Thymus (tissue), 11 donors: ENCODE data around the gene MED8. TPM values are rescaled to one million over a fixed set of nuclear protein-coding genes. Genes with fewer than 3 reads are reported as not detected.

Experiments
- DNase-seq, 9 donors: peaks; one replicate each; pipeline ENCODE4 v3.0.0-alpha.2; 2013; ENCODE audit warnings: low spot score in 9 of 9, low read depth in 6 of 9, missing footprints in 1 of 9
- H3K27ac ChIP-seq, 2 donors: one replicate each; pipeline ENCODE4 v1.5.1; 2013; ENCODE audit warnings: control low read depth in 1 of 2, low read depth in 1 of 2, low read length in 1 of 2, mild to moderate bottlenecking in 1 of 2, moderate library complexity in 1 of 2
- H3K27me3 ChIP-seq, 2 donors: one replicate each; pipeline ENCODE4 v1.5.1; 2013; ENCODE audit warnings: low read length in 1 of 2; ENCODE audit not compliant: control insufficient read depth in 2 of 2, insufficient read depth in 1 of 2
- H3K36me3 ChIP-seq, 2 donors: one replicate each; pipeline ENCODE4 v1.5.1; 2013; ENCODE audit warnings: low read length in 1 of 2, mild to moderate bottlenecking in 1 of 2, moderate library complexity in 1 of 2; ENCODE audit not compliant: control insufficient read depth in 2 of 2, insufficient read depth in 2 of 2
- H3K4me1 ChIP-seq, 2 donors: one replicate each; pipeline ENCODE4 v1.5.1; 2013; ENCODE audit warnings: low read length in 2 of 2; ENCODE audit not compliant: control insufficient read depth in 2 of 2, insufficient read depth in 2 of 2
- H3K4me3 ChIP-seq, 2 donors: one replicate each; pipeline ENCODE4 v1.5.1; 2013; ENCODE audit warnings: low read length in 2 of 2, control low read depth in 1 of 2, mild to moderate bottlenecking in 1 of 2
- H3K9me3 ChIP-seq, 2 donors: one replicate each; pipeline ENCODE4 v1.5.1; 2013; ENCODE audit warnings: low read length in 1 of 2, mild to moderate bottlenecking in 1 of 2; ENCODE audit not compliant: control insufficient read depth in 2 of 2, insufficient read depth in 1 of 2
- WGBS: extraction: QIAGEN DNeasy Blood & Tissue Kit; methylation state at CpG from one replicate; pipeline ENCODE4 v1.1.7; 2013; 5-methylcytosine and 5-hydroxymethylcytosine counted together
- polyA plus RNA-seq: library from polyadenylated mRNA; stranded (reverse); fragments of 200-250 nt; gene quantifications from one replicate; pipeline ENCODE4 v1.2.3, GENCODE V29; 2013
- total RNA-seq: library from RNA; stranded (reverse); fragments of 120-200 nt; gene quantifications from one replicate; pipeline ENCODE4 v1.2.4, GENCODE V29; 2013
- donor health status: healthy.

The MED8 gene
- total and polyA plus RNA-seq, 2 donors, result 25.2 to 32.3 TPM

DNA sequence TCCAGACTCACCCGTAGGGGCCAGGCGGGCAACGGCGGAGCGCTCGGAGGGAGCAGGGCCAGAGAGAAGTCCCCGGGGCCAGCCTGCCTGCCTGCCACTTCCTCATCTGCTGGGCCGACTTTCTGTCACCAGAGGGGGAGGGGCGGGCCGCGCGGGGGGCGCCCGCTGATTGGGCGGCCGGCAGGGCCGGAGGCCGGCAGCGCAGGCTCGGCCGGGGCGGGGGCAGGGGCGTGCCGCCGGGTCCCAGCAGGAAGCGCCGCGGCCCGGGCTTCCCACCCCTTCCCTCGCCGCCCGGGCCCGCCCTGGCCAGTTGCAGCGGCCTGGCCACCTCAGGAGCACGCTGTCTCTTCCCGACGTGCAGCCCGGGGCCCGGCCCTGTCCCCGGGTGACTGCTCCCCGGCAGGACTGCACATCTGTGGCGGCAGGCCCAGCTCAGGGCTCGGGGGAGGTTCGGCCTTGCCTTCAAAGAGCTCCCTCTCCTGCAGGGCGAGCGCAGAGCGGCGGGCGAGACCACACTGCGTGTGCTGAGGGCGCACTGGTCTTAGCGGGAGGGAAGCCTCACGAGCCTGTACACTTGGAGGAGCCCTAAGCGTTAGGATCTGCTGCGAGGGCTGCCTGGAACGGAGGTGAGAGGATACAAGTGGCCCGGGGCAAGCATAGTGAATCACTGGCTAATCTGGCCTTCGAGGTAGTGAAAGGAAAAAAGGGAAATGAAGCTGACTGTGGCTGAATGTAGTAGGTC, 21.5 kb downstream of the MED8 start, which contains the start of gene ELOVL1:
TSS of gene ELOVL1 (minus strand) at position 108 of the 742 bp plus-strand sequence. CDS start 2,402 bp downstream, outside the sequence.
- under 1% methylated on average over 56 of the region's 58 CpGs for WGBS
- Histone ChIP-seq H3K36me3 (peaks cover 22 to 28% of the 10 kb centered on the region in 2 donors), H3K27ac (peak within 1 kb of the TSS; percentile 70 to 89), H3K4me3 (peak within 1 kb of the TSS; percentile 61 to 74), H3K9me3 (peaks cover 0 to 6% of the 10 kb centered on the region in 2 donors), H3K27me3 (no peaks in the 10 kb centered on the region), H3K4me1 (peaks cover 11 to 24% of the 10 kb centered on the region in 2 donors)
- DNase-seq, result peak in 7 of 9 donors; percentile 36 to 84 (median 65)

DNA sequence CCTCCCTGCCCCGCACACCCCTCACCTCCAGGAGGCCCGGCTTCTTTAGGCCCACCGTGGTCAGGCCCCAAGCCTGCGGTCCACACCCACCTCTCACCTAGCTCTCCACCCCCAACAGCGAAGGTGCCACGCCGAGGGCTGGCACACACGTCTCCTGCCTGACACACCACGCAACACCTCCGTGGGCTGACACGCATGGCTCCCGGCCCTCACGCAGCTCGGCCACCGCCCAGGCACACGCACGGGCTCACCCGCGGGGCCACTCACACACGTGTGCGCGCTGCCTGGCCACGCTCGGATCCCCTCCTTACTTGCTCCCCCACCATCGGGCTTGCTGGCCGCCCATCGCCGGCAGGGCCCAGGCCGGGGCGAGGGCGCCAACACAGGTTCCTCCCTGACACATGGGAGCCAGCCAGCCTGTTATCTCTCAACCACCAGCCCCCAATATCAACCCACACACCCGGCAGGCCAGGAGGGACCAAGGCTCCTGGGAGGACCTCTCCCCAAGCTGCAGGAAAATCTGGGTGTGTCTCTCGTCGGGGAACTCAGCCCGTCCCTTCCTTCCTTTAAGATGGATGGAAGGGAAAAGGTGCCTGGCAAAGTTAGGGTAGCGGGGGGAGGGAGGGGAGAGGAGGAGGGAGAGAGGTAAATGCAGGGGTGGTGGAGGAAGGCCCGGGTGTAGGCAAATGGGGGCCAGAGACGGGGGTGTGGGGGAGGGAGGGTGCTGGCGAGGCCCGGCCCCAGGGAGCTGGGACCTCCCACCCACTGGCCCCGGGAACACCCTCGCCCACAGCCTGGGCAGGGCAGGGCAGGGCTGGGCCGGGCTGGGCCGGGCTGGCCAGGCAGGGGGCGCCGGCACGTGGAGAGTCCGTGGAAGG, 22.3 kb downstream of the MED8 start:
- Histone ChIP-seq H3K36me3 (peaks cover 30 to 33% of the 10 kb centered on the region in 2 donors), H3K27ac (peak overlapping the region in 1 of 2 donors; percentile 81), H3K4me1 (peaks cover 11 to 24% of the 10 kb centered on the region in 2 donors), H3K27me3 (no peaks in the 10 kb centered on the region), H3K9me3 (peaks cover 0 to 6% of the 10 kb centered on the region in 2 donors), H3K4me3 (peak overlapping the region; percentile 61 to 74)
- WGBS, result 6% methylated on average over 48 of the region's 48 CpGs
- DNase-seq, result peak in 4 of 9 donors; percentile 18 to 41 (median 20)

DNA sequence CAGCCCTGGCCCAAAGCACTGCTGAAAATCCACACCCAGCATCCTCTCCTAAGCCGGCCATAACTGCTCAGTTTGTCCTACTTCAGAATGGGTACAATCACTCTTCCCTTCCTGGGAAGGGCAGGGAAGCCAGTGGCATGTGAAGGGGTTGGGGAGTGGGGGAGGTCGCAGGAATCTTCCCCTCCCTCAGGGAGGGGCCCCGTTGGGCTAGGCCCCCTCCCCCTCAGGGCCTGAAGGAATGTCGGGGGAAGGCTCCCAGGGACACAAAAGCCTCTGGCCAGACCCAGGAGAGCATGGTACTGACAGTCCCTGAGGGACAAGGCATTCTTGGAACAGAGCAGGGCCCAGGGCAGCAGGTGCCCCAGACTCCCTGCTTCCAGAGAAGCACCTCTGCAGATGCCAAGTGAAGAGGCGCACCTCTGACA, 23.0 kb downstream of the MED8 start:
- WGBS, result 62% methylated on average over 5 of the region's 5 CpGs
- no peak for DNase-seq
- H3K4me1 ChIP-seq, result peaks cover 11 to 24% of the 10 kb centered on the region in 2 donors

DNA sequence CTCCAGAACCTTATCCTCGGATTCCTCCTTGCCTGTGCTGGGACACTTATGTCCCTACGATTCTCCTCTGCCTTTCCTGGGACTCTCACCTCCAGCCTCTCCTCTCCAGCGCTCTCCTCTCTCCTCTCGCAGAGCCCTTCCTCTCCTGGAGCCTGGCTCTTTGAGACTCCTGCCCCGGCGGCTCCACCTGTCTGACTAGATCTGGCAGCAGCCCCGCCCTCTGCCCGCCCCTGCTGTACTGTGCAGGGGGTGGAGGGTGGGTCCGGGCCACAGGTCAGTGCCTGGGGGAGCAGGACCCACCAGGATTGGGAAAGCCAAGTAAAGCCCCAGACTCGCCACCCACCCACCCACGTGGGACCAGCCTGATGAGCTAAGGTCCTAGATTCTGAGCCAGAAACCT, 23.4 kb downstream of the MED8 start:
- peaks cover 0 to 6% of the 10 kb centered on the region in 2 donors for H3K9me3 ChIP-seq
- H3K4me3 ChIP-seq, result peak overlapping the region in 1 of 2 donors; percentile 74
- no peaks in the 10 kb centered on the region for H3K27me3 ChIP-seq
- peaks cover 11 to 25% of the 10 kb centered on the region in 2 donors for H3K4me1 ChIP-seq
- WGBS, result 91% methylated on average over 11 of the region's 11 CpGs
- no peak overlapping the region for H3K27ac ChIP-seq
- peaks cover 35 to 40% of the 10 kb centered on the region in 2 donors for H3K36me3 ChIP-seq
- DNase-seq, result no peak

More for the DNA sequence above, 23.0 kb downstream of the MED8 start:
- peaks cover 36% of the 10 kb centered on the region in 2 donors for H3K36me3 ChIP-seq
- H3K27ac ChIP-seq, result no peak overlapping the region
- H3K4me3 ChIP-seq, result peak overlapping the region; percentile 61 to 74
- H3K27me3 ChIP-seq, result no peaks in the 10 kb centered on the region
- peaks cover 0 to 6% of the 10 kb centered on the region in 2 donors for H3K9me3 ChIP-seq

DNA sequence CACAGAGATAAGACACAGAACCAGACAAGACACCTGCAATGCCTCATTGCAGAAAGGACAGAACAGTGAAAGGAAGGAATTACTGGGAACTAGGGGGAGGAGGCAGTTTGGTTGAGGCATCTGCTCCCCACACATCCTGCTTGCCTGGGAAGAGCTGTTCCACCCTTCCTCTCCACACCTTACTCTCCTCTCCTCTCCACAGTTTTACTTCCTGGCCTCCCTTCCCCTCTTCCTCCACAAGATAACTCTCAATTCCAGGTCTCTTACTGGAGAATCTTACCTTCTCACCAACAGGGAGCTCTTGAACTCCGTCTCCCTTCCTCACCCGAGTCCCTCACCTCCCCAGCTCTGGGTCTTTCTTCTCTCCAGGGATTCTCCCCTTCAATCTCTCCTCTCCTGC, 23.9 kb downstream of the MED8 start:
- peaks cover 39 to 45% of the 10 kb centered on the region in 2 donors for H3K36me3 ChIP-seq
- H3K27ac ChIP-seq, result no peak overlapping the region
- no peak for DNase-seq
- WGBS, result 96% methylated on average over 2 of the region's 2 CpGs
- H3K9me3 ChIP-seq, result peaks cover 0 to 6% of the 10 kb centered on the region in 2 donors
- H3K27me3 ChIP-seq, result no peaks in the 10 kb centered on the region
- H3K4me1 ChIP-seq, result peaks cover 11 to 30% of the 10 kb centered on the region in 2 donors
- H3K4me3 ChIP-seq, result no peak overlapping the region

DNA sequence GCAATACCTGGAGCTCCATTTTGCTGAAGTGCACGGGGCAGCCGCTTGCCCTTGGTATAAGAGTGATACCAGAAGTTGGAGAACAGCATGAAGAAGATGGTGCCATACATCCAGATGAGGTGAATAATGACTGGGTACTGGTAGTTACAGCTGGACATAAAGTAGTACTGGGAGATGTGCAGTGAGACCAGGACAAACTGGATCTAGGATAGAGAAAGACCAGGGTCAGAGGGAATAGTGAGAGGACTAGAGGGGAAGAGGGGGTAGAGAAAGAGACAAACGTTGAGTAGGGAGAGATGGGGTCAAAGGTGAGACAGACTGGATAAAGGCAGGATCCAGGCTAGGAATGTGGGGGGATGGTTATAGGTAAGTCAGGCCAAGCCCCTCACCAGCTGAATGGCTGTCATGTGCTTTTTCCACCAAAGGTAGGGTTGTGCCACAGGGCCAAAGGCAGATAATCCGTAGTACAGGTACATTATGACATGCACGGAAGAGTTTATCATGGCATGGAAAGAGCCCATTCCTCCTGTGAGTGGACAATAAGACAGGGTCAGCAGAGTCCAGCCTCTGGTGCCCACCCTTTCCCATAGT, 25.6 kb downstream of the MED8 start:
- Histone ChIP-seq H3K36me3 (peaks cover 44 to 53% of the 10 kb centered on the region in 2 donors), H3K4me3 (no peak overlapping the region), H3K27ac (no peak overlapping the region), H3K4me1 (peaks cover 23 to 46% of the 10 kb centered on the region in 2 donors), H3K27me3 (no peaks in the 10 kb centered on the region), H3K9me3 (peaks cover 0 to 6% of the 10 kb centered on the region in 2 donors)
- no peak for DNase-seq
- 94% methylated on average over 5 of the region's 5 CpGs for WGBS

DNA sequence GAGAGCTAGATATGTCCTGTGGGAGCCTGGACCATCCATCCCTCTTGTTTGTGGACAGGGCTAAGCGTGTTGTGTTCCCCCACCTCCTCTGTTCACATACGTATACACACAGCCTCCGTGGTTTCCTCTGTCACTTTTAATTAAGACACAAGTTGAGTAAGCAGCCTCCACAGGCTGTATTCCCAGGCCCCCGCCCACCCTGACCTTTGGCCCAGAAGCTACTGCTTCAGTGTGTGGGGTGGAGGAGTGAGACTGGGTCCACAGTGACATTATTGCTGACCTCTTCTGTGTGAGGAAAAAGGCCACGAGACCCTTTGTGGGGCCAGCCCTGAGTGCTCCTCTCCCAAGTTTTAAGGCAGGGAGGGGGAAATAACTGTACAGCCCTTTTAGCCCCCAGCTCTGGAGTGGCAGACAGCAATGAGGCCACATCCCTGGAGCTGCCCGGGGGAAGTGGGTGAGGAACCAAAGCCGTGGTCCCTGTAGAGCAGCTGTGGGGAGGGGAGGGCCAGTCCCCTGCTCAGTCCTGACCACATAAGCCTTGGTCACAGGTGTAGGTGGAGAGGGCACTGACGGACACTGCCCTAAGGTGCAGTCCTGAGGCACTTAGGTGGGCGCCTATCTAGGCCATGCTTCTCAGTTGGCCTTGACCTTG, 26.2 kb downstream of the MED8 start:
- H3K27ac ChIP-seq, result no peak overlapping the region
- no peak overlapping the region for H3K4me3 ChIP-seq
- no peak for DNase-seq
- H3K4me1 ChIP-seq, result peaks cover 19 to 41% of the 10 kb centered on the region in 2 donors
- WGBS, result 94% methylated on average over 9 of the region's 9 CpGs
- H3K9me3 ChIP-seq, result peaks cover 0 to 6% of the 10 kb centered on the region in 2 donors
- H3K27me3 ChIP-seq, result no peaks in the 10 kb centered on the region
- H3K36me3 ChIP-seq, result peaks cover 44 to 53% of the 10 kb centered on the region in 2 donors

DNA sequence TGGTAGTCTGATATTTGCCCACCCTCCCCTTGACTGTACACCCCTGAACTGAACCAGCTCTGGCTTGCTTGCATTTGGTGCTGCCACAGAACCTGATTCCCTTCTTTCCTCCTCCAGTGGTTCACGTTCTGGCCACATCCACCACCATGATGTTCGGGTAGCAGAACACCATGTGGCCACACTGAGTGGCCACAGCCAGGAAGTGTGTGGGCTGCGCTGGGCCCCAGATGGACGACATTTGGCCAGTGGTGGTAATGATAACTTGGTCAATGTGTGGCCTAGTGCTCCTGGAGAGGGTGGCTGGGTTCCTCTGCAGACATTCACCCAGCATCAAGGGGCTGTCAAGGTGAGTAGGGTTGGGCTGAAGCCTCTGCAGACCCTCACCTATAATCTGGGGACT, 29.0 kb downstream of the MED8 start:
- Histone ChIP-seq H3K27ac (no peak overlapping the region), H3K9me3 (no peaks in the 10 kb centered on the region), H3K4me3 (peak overlapping the region; percentile 28 to 74), H3K4me1 (peaks cover 19 to 27% of the 10 kb centered on the region in 2 donors), H3K27me3 (no peaks in the 10 kb centered on the region), H3K36me3 (peaks cover 44 to 53% of the 10 kb centered on the region in 2 donors)
- 93% methylated on average over 4 of the region's 4 CpGs for WGBS
- no peak for DNase-seq
